Body of pancreas (tissue), 4 donors: ENCODE results near the gene KRT84. TPM values are rescaled to one million over a fixed set of nuclear protein-coding genes. Genes with fewer than 3 reads are reported as not detected.
A peak's percentile ranks its signal among the peaks of the same experiment; 100 is the strongest.

Experiments used
- ATAC-seq: fragments of 150-250 bp; one replicate; pipeline ENCODE4 v1.9.1; 2016
- DNase-seq, 4 donors: peaks; one replicate each; pipeline ENCODE4 v3.0.0-alpha.2; 2019
- H3K27ac ChIP-seq, 4 donors: fragments of 200-600 bp; sonication (generic); 1 replicate in 3 of 4; 2 replicates in 1 of 4; pipeline versions ENCODE4 v1.5.1 to v1.6.1; 2016 to 2019; ENCODE audit warnings: mild to moderate bottlenecking in 1 of 4, mixed read lengths in 1 of 4, moderate library complexity in 1 of 4
- H3K27me3 ChIP-seq, 2 donors: fragments of 200-600 bp; sonication (generic); one replicate each; pipeline ENCODE4 v1.6.0; 2016; ENCODE audit warnings: mild to moderate bottlenecking in 1 of 2
- H3K36me3 ChIP-seq, 2 donors: fragments of 200-600 bp; sonication (generic); replicated peaks in 1 of 2; 2 replicates each; pipeline ENCODE4 v1.5.1; 2016; ENCODE audit warnings: low read depth in 2 of 2; ENCODE audit not compliant: insufficient read depth in 1 of 2
- H3K4me1 ChIP-seq: fragments of 200-600 bp; sonication (generic); one replicate; pipeline ENCODE4 v1.6.0; 2016
- H3K4me3 ChIP-seq, 2 donors: fragments of 200-600 bp; sonication (generic); 1 replicate in 1 of 2; 2 replicates in 1 of 2; pipeline ENCODE4 v1.5.1; 2016 to 2019
- H3K9me3 ChIP-seq, 3 donors: fragments of 200-600 bp; sonication (generic); 1 replicate in 2 of 3; 2 replicates in 1 of 3; pipeline ENCODE4 v1.5.1; 2016
- CTCF ChIP-seq, 7 experiments: fragments of 450-650 bp in 4 of 7; fragments of 200-600 bp in 3 of 7; sonication (generic) in 3 of 7; IDR thresholded peaks; one replicate each; pipeline ENCODE4 v1.5.1; 2016 to 2019; ENCODE audit warnings: antibody characterized with exemption in 7 of 7
- POLR2A ChIP-seq, 3 donors: fragments of 450-650 bp; IDR thresholded peaks; one replicate each; pipeline ENCODE4 v1.6.1; 2016; ENCODE audit warnings: antibody characterized with exemption in 3 of 3, mild to moderate bottlenecking in 2 of 3
- WGBS, 2 donors: methylation state at CpG; one replicate each; pipeline ENCODE4 v1.1.5; 2017; 5-methylcytosine and 5-hydroxymethylcytosine counted together
- intact Hi-C: fragments of 100-400 bp; cut with DNase I; formaldehyde crosslinking; loops from one replicate; pipeline ENCODE4 v1.15.1; 2023
- total RNA-seq, 2 donors: library from RNA; depleted of rRNA; stranded (reverse); fragments of >200 nt; gene quantifications; one replicate each; pipeline ENCODE4 v1.1.0, GENCODE V29; 2016

The KRT84 gene
- total RNA-seq, 2 donors from 2014 or later, result not detected

- DNase-seq, result no peak
Measured at GRCh38 chr12:52392465-52393007, 7.1 kb upstream of the KRT84 start.

GRCh38 chr12:52391618-52392002 is 6.2 kb upstream of the KRT84 start:
- no peaks in the 10 kb centered on the region for H3K4me1 ChIP-seq
- no peak overlapping the region for H3K27ac ChIP-seq
- no peaks in the 10 kb centered on the region for H3K9me3 ChIP-seq
- DNase-seq (peak; percentile 22 to 63 (median 44)), ATAC-seq (peak; percentile 47)
- 13 to 37% methylated on average over 3 to 4 of the region's 4 CpGs for whole genome bisulfite sequencing, 2 donors
- H3K27me3 ChIP-seq, result no peaks in the 10 kb centered on the region
- H3K4me3 ChIP-seq, result no peak overlapping the region
- intact Hi-C loops, result no loop called here
- TF ChIP-seq CTCF (IDR thresholded peaks at IDR 0.05), result no peak
- TF ChIP-seq POLR2A (IDR thresholded peaks at IDR 0.05), result no peak
- H3K36me3 ChIP-seq, result no peaks in the 10 kb centered on the region

More at GRCh38 chr12:52392465-52393007, 7.1 kb upstream of the KRT84 start:
- Histone ChIP-seq H3K27me3 (no peaks in the 10 kb centered on the region), H3K36me3 (no peaks in the 10 kb centered on the region), H3K27ac (no peak overlapping the region), H3K4me1 (no peaks in the 10 kb centered on the region), H3K4me3 (no peak overlapping the region), H3K9me3 (no peaks in the 10 kb centered on the region)
- 79 to 86% methylated on average over 7 of the region's 7 CpGs for WGBS, 2 donors
- no peak for TF ChIP-seq POLR2A (IDR thresholded peaks at IDR 0.05)
- no peak for TF ChIP-seq CTCF (IDR thresholded peaks at IDR 0.05)
- no peak for ATAC-seq
- intact Hi-C loops, result no loop called here

- Histone ChIP-seq H3K27ac (no peak overlapping the region), H3K27me3 (no peaks in the 10 kb centered on the region), H3K9me3 (no peaks in the 10 kb centered on the region), H3K4me3 (no peak overlapping the region), H3K36me3 (no peaks in the 10 kb centered on the region), H3K4me1 (no peaks in the 10 kb centered on the region)
- TF ChIP-seq POLR2A (IDR thresholded peaks at IDR 0.05), result no peak
- TF ChIP-seq CTCF (IDR thresholded peaks at IDR 0.05), result peak in 4 of 7 experiments; percentile 25 to 37 (median 28)
- DNase-seq, result no peak
- intact Hi-C loops, result no loop called here
- no peak for ATAC-seq
- WGBS, 2 donors, result 57 to 74% methylated on average over 3 to 11 of the region's 11 CpGs
Measured at GRCh38 chr12:52390739-52391617, 5.5 kb upstream of the KRT84 start.

GRCh38 chr12:52389313-52390207 is 4.1 kb upstream of the KRT84 start:
- ATAC-seq, result no peak
- Histone ChIP-seq H3K27ac (no peak overlapping the region), H3K9me3 (no peaks in the 10 kb centered on the region), H3K4me1 (no peaks in the 10 kb centered on the region), H3K36me3 (no peaks in the 10 kb centered on the region), H3K4me3 (no peak overlapping the region), H3K27me3 (no peaks in the 10 kb centered on the region)
- WGBS, 2 donors, result 49 to 53% methylated on average over 9 of the region's 9 CpGs
- no peak for TF ChIP-seq CTCF (IDR thresholded peaks at IDR 0.05)
- TF ChIP-seq POLR2A (IDR thresholded peaks at IDR 0.05), result no peak
- intact Hi-C loops, result no loop called here
- no peak for DNase-seq
